T-cell (primary cell): ENCODE results near the gene ATF2. TPM values are rescaled to one million over a fixed set of nuclear protein-coding genes. Genes with fewer than 3 reads are reported as not detected.

ENCODE experiments used
- ATAC-seq, 4 experiments: fragments of 200-7000 bp in 3 of 4; fragments of 150-1000 bp in 1 of 4; cut with Tn5 transposase; replicated peaks in 1 of 4; 1 replicate in 3 of 4; 2 replicates in 1 of 4; pipeline ENCODE4 v1.10.0; 2021; ENCODE audit warnings: moderate library complexity in 3 of 4, mild to moderate bottlenecking in 2 of 4, moderate number of reproducible peaks in 1 of 4
- CTCF ChIA-PET, 2 donors: fragments of 300-600 bp; sonication (Branson Sonifier 250); formaldehyde crosslinking; loops; one replicate each; lab custom pipeline; 2022; ENCODE audit warnings: antibody characterized with exemption in 2 of 2; lab: Charles Lee
- POLR2A ChIA-PET, 2 donors: fragments of 300-600 bp; sonication (Branson Sonifier 250); formaldehyde crosslinking; loops; one replicate each; lab custom pipeline; 2022; ENCODE audit warnings: antibody characterized with exemption in 2 of 2; lab: Charles Lee
- DNase-seq, 35 experiments: peaks; one replicate each; pipeline versions ENCODE4 v3.0.0 to v3.0.0-alpha.2; 2013 to 2023
- H3K27ac ChIP-seq: one replicate; pipeline ENCODE4 v1.5.1; 2013; ENCODE audit warnings: low read length
- H3K27me3 ChIP-seq, 2 experiments: replicated peaks in 1 of 2; 1 replicate in 1 of 2; 2 replicates in 1 of 2; pipeline versions ENCODE4 v1.6.1 to v1.7.0; 2013; ENCODE audit warnings: low read length in 1 of 2, mixed read lengths in 1 of 2; ENCODE audit not compliant: control insufficient read depth in 2 of 2, insufficient read depth in 2 of 2; ENCODE audit errors: extremely low read depth in 1 of 2
- H3K36me3 ChIP-seq, 2 donors: 1 replicate in 1 of 2; 2 replicates in 1 of 2; pipeline versions ENCODE4 v1.6.1 to v1.7.0; 2013; ENCODE audit warnings: low read length in 1 of 2; ENCODE audit not compliant: control insufficient read depth in 2 of 2, insufficient read depth in 1 of 2; ENCODE audit errors: extremely low read depth in 1 of 2
- H3K4me1 ChIP-seq, 2 experiments: 1 replicate in 1 of 2; 2 replicates in 1 of 2; pipeline versions ENCODE4 v1.6.1 to v1.7.0; 2013; ENCODE audit warnings: low read length in 2 of 2, mixed read lengths in 1 of 2; ENCODE audit not compliant: insufficient read depth in 2 of 2, control insufficient read depth in 1 of 2; ENCODE audit errors: extremely low read depth in 1 of 2
- H3K4me3 ChIP-seq, 2 donors: 1 replicate in 1 of 2; 2 replicates in 1 of 2; pipeline versions ENCODE4 v1.5.1 to v1.7.0; 2013; ENCODE audit warnings: mild to moderate bottlenecking in 2 of 2, low read length in 1 of 2, moderate library complexity in 1 of 2; ENCODE audit not compliant: control insufficient read depth in 1 of 2; ENCODE audit errors: extremely low read depth in 1 of 2
- H3K9me3 ChIP-seq: 2 replicates; pipeline ENCODE4 v1.7.0; 2013
- H3K27ac Mint-ChIP-seq, 2 donors: one replicate each; pipeline ENCODE4 v1.8.0; 2020 to 2021; ENCODE audit warnings: mild to moderate bottlenecking in 2 of 2, mixed read lengths in 2 of 2
- H3K27me3 Mint-ChIP-seq, 2 donors: one replicate each; pipeline ENCODE4 v1.8.0; 2021 to 2022; ENCODE audit warnings: mixed read lengths in 2 of 2
- H3K36me3 Mint-ChIP-seq: one replicate; pipeline ENCODE4 v1.8.0; 2021; ENCODE audit warnings: mixed read lengths
- H3K4me1 Mint-ChIP-seq, 3 donors: one replicate each; pipeline ENCODE4 v1.8.0; 2020 to 2022; ENCODE audit warnings: mixed read lengths in 3 of 3, mild to moderate bottlenecking in 1 of 3
- H3K4me3 Mint-ChIP-seq, 3 donors: one replicate each; pipeline ENCODE4 v1.8.0; 2020 to 2022; ENCODE audit warnings: mild to moderate bottlenecking in 3 of 3, mixed read lengths in 3 of 3, moderate library complexity in 3 of 3
- H3K9me3 Mint-ChIP-seq, 3 donors: one replicate each; pipeline ENCODE4 v1.8.0; 2020 to 2022; ENCODE audit warnings: mixed read lengths in 3 of 3
- WGBS: methylation state at CpG from one replicate; pipeline ENCODE4 v1.1.5; 2013; ENCODE audit warnings: missing lambda C conversion rate; ENCODE audit not compliant: insufficient coverage; 5-methylcytosine and 5-hydroxymethylcytosine counted together
- total RNA-seq, 35 experiments: library from RNA in 6 of 35; stranded (reverse) in 6 of 35; fragments of 120-200 nt in 1 of 35; gene quantifications; one replicate each; pipeline versions ENCODE4 v1.2.1 to v1.2.4 and lab custom pipeline; 2013 to 2026

ATF2 gene
- total RNA-seq, 5 donors from 2014 or later (not counting 1 experiment from before 2014, with no cell fraction given), result 49.1 to 57.0 (median 52.9) TPM

GRCh38 chr2:175055993-175056392, 112.0 kb downstream of the ATF2 start:
- Mint-ChIP-seq H3K4me3 (no peak overlapping the region), H3K27me3 (no peaks in the 10 kb centered on the region), H3K27ac (no peak overlapping the region), H3K4me1 (no peaks in the 10 kb centered on the region), H3K36me3 (peaks cover 37% of the 10 kb centered on the region), H3K9me3 (peaks cover 0 to 4% (median 0%) of the 10 kb centered on the region in 3 donors)
- DNase-seq (no peak), ATAC-seq (no peak)
- POLR2A ChIA-PET, result no interaction called here
- H3K27me3 ChIP-seq, result no peaks in the 10 kb centered on the region
- H3K4me1 ChIP-seq, result no peaks in the 10 kb centered on the region
- CTCF ChIA-PET, result no interaction called here
- no peak overlapping the region for H3K27ac ChIP-seq
- H3K4me3 ChIP-seq, result no peak overlapping the region
- H3K9me3 ChIP-seq, result no peaks in the 10 kb centered on the region
- H3K36me3 ChIP-seq, result no peaks in the 10 kb centered on the region

DNA sequence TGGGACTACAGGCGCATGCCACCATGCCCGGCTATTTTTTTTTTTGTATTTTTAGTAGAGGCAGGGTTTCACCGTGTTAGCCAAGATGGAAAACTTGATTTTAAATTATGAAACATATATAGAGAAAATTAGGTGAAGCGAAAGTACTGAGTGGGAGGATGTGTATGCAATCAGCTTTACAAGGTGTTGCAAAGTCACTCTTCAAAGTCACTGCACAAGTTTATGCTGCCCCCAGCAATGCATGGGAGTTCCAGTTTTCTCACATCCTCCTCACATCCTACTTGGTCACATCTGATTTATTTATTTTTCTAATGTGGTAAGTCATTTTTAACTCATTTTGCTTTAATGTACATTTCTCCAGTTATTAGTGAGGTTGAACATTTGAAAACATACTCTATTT, 113.7 kb downstream of the ATF2 start:
- Mint-ChIP-seq H3K9me3 (peaks cover 0 to 4% (median 0%) of the 10 kb centered on the region in 3 donors), H3K27me3 (no peaks in the 10 kb centered on the region), H3K4me1 (peaks cover 0 to 3% (median 0%) of the 10 kb centered on the region in 3 donors), H3K27ac (no peak overlapping the region), H3K36me3 (peaks cover 33% of the 10 kb centered on the region), H3K4me3 (no peak overlapping the region)
- no peak for ATAC-seq
- Histone ChIP-seq H3K27ac (no peak overlapping the region), H3K9me3 (no peaks in the 10 kb centered on the region), H3K27me3 (no peaks in the 10 kb centered on the region), H3K4me3 (no peak overlapping the region), H3K36me3 (no peaks in the 10 kb centered on the region), H3K4me1 (no peaks in the 10 kb centered on the region)
- ChIA-PET CTCF (interaction anchor here in 1 of 2 donors (1.0 kb wide), 1 partner anchor 23 kb away, joined by 3 read pairs; no protein-coding TSS in a partner anchor), POLR2A (no interaction called here)
- WGBS, result no CpG with 5 or more reads among the region's 4 CpGs
- DNase-seq, result no peak

DNA sequence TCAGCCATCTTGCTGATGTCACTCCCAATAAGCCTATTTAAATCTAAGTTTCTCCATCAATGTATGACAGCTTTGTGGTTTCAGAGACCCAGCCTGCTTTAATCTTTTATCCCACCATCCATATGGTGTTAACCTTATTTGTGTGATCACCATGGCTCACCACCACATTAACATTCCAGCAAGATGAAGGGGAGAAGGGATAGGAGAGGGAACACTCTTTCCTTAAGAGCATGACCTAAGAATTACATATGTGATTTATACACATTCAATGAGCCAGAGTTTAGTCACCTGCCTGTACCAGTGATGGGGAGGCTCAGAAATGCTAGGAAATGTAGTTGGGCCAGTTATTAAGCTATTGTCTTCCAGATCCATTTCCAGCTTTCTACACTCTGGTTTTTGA, 118.3 kb downstream of the ATF2 start:
- ATAC-seq, result no peak

GRCh38 chr2:175048275-175048674, 119.7 kb downstream of the ATF2 start:
- WGBS, result no CpG with 5 or more reads among the region's 2 CpGs
- ChIA-PET CTCF (no interaction called here), POLR2A (no interaction called here)
- Mint-ChIP-seq H3K36me3 (peaks cover 18% of the 10 kb centered on the region), H3K27ac (no peak overlapping the region), H3K27me3 (no peaks in the 10 kb centered on the region), H3K9me3 (peaks cover 0 to 13% (median 0%) of the 10 kb centered on the region in 3 donors), H3K4me1 (peaks cover 0 to 9% (median 0%) of the 10 kb centered on the region in 3 donors), H3K4me3 (no peak overlapping the region)
- H3K4me3 ChIP-seq, result no peak overlapping the region
- DNase-seq (no peak), ATAC-seq (no peak)
- H3K9me3 ChIP-seq, result no peaks in the 10 kb centered on the region
- H3K27ac ChIP-seq, result no peak overlapping the region
- H3K4me1 ChIP-seq, result no peaks in the 10 kb centered on the region
- H3K36me3 ChIP-seq, result no peaks in the 10 kb centered on the region
- no peaks in the 10 kb centered on the region for H3K27me3 ChIP-seq

More for the DNA sequence above, 118.3 kb downstream of the ATF2 start:
- POLR2A ChIA-PET, result no interaction called here
- no peak overlapping the region for H3K27ac Mint-ChIP-seq
- no peaks in the 10 kb centered on the region for H3K27me3 ChIP-seq
- DNase-seq, result no peak
- no peak overlapping the region for H3K4me3 Mint-ChIP-seq
- no peaks in the 10 kb centered on the region for H3K36me3 ChIP-seq
- H3K4me1 Mint-ChIP-seq, result peaks cover 0 to 9% (median 0%) of the 10 kb centered on the region in 3 donors
- peaks cover 0 to 7% (median 0%) of the 10 kb centered on the region in 3 donors for H3K9me3 Mint-ChIP-seq
- no peak overlapping the region for H3K4me3 ChIP-seq
- CTCF ChIA-PET, result no interaction called here
- H3K27me3 Mint-ChIP-seq, result no peaks in the 10 kb centered on the region
- H3K27ac ChIP-seq, result no peak overlapping the region
- H3K9me3 ChIP-seq, result no peaks in the 10 kb centered on the region
- H3K4me1 ChIP-seq, result no peaks in the 10 kb centered on the region
- peaks cover 18% of the 10 kb centered on the region for H3K36me3 Mint-ChIP-seq

- ChIA-PET CTCF (interaction anchor here in 1 of 2 donors (0.6 kb wide), 1 partner anchor 30 kb away, joined by 3 read pairs; no protein-coding TSS in a partner anchor), POLR2A (interaction anchor here in 1 of 2 donors (0.5 to 0.7 kb wide), 2 partner anchors 10 to 445 kb away, joined by 3 read pairs; no protein-coding TSS in a partner anchor)
- no CpG with 5 or more reads among the region's 3 CpGs for WGBS
- no peaks in the 10 kb centered on the region for H3K36me3 Mint-ChIP-seq
- no peaks in the 10 kb centered on the region for H3K27me3 Mint-ChIP-seq
- Histone ChIP-seq H3K27ac (no peak overlapping the region), H3K4me3 (no peak overlapping the region), H3K4me1 (peaks cover 0 to 3% of the 10 kb centered on the region in 2 experiments), H3K9me3 (no peaks in the 10 kb centered on the region), H3K27me3 (no peaks in the 10 kb centered on the region), H3K36me3 (no peaks in the 10 kb centered on the region)
- DNase-seq (no peak), ATAC-seq (no peak)
- H3K9me3 Mint-ChIP-seq, result peaks cover 0 to 18% (median 0%) of the 10 kb centered on the region in 3 donors
- peaks cover 9 to 18% (median 12%) of the 10 kb centered on the region in 3 donors for H3K4me1 Mint-ChIP-seq
- H3K27ac Mint-ChIP-seq, result no peak overlapping the region
- no peak overlapping the region for H3K4me3 Mint-ChIP-seq
Observed at GRCh38 chr2:175039490-175039889, 128.5 kb downstream of the ATF2 start.

- no peak overlapping the region for H3K4me3 ChIP-seq
- ChIA-PET CTCF (interaction anchor here in 1 of 2 donors (0.6 to 1.0 kb wide), 3 partner anchors 9 to 44 kb away, joined by 3 read pairs; no protein-coding TSS in a partner anchor), POLR2A (no interaction called here)
- DNase-seq (no peak), ATAC-seq (no peak)
- H3K36me3 Mint-ChIP-seq, result no peaks in the 10 kb centered on the region
- H3K4me1 Mint-ChIP-seq, result peaks cover 9 to 18% (median 12%) of the 10 kb centered on the region in 3 donors
- H3K9me3 ChIP-seq, result no peaks in the 10 kb centered on the region
- no peak overlapping the region for H3K27ac ChIP-seq
- H3K4me3 Mint-ChIP-seq, result no peak overlapping the region
- WGBS, result 86% methylated on average over 4 of the region's 5 CpGs
- no peaks in the 10 kb centered on the region for H3K27me3 Mint-ChIP-seq
- no peaks in the 10 kb centered on the region for H3K27me3 ChIP-seq
- no peak overlapping the region for H3K27ac Mint-ChIP-seq
- H3K4me1 ChIP-seq, result peaks cover 0 to 3% of the 10 kb centered on the region in 2 experiments
- H3K36me3 ChIP-seq, result no peaks in the 10 kb centered on the region
- H3K9me3 Mint-ChIP-seq, result peaks cover 0 to 18% (median 0%) of the 10 kb centered on the region in 3 donors
Observed at GRCh38 chr2:175039031-175039430, 129.0 kb downstream of the ATF2 start.
